BE2C (cell line): ENCODE data around the gene SSNA1.

ENCODE experiments used
- DNase-seq: peaks from one replicate; pipeline ENCODE4 v3.0.0-alpha.2; 2020
- H3K27me3 ChIP-seq: fragments of 250-450 bp; sonication (Bioruptor Pico); 2 replicates; pipeline ENCODE4 v1.5.1; 2020; ENCODE audit warnings: mild to moderate bottlenecking
- H3K36me3 ChIP-seq: fragments of 250-450 bp; sonication (Bioruptor Pico); 2 replicates; pipeline ENCODE4 v1.5.1; 2020; ENCODE audit warnings: mild to moderate bottlenecking
- H3K4me1 ChIP-seq: fragments of 250-450 bp; sonication (Bioruptor Pico); 2 replicates; pipeline ENCODE4 v1.5.1; 2020
- H3K4me3 ChIP-seq: 2 replicates; pipeline ENCODE4 v1.5.1; 2011; ENCODE audit warnings: low read depth, low read length
- H3K9me3 ChIP-seq: fragments of 250-450 bp; sonication (Bioruptor Pico); 2 replicates; pipeline ENCODE4 v1.5.1; 2020
- TF ChIP-seq, protein P1 (sequence below): IDR thresholded peaks from 2 replicates; pipeline ENCODE4 v1.5.1; 2012; ENCODE audit warnings: mild to moderate bottlenecking, low read depth, low read length

SSNA1 gene

DNA sequence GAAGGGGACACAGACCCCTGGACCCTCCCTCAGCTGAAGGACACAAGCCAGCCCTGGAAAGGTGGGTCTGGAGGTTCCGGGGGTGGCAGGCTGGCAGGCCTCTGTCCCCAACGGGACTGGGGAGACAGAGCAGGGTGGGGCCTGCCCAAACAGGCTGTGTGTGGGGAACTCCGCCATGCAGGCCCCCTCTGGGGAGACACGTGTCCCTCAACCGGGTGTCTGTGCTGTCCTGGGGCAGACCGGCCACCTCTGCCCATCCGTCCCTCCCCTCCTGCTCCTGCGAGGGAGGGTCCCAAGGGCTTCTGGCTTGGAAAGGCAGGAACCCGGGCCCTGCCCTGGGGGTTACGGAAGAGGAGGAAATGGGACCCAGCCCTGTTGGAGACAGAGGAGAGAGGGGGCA, 43.6 kb downstream of the SSNA1 start:
- H3K27me3 ChIP-seq = no peaks in the 10 kb centered on the region
- H3K4me3 ChIP-seq = no peak overlapping the region
- H3K36me3 ChIP-seq = no peaks in the 10 kb centered on the region
- H3K4me1 ChIP-seq = peaks cover 11% of the 10 kb centered on the region
- H3K9me3 ChIP-seq = no peaks in the 10 kb centered on the region
- no peak for DNase-seq
- TF ChIP-seq, protein P1, sequence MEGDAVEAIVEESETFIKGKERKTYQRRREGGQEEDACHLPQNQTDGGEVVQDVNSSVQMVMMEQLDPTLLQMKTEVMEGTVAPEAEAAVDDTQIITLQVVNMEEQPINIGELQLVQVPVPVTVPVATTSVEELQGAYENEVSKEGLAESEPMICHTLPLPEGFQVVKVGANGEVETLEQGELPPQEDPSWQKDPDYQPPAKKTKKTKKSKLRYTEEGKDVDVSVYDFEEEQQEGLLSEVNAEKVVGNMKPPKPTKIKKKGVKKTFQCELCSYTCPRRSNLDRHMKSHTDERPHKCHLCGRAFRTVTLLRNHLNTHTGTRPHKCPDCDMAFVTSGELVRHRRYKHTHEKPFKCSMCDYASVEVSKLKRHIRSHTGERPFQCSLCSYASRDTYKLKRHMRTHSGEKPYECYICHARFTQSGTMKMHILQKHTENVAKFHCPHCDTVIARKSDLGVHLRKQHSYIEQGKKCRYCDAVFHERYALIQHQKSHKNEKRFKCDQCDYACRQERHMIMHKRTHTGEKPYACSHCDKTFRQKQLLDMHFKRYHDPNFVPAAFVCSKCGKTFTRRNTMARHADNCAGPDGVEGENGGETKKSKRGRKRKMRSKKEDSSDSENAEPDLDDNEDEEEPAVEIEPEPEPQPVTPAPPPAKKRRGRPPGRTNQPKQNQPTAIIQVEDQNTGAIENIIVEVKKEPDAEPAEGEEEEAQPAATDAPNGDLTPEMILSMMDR = no peak

DNA sequence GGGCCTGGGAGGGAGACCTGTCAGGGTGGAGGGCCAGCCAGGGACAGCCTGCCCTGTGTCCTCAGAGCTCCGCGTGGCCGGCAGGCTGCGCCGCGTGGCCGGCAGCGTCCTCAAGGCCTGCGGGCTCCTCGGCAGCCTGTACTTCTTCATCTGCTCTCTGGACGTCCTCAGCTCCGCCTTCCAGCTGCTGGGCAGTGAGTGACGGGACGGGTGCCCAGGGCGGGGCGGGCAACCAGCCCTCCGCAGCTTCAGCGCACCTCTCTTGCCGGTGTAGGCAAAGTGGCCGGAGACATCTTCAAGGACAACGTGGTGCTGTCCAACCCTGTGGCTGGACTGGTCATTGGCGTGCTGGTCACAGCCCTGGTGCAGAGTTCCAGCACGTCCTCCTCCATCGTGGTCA, 44.0 kb downstream of the SSNA1 start:
- TF ChIP-seq, protein P1 = no peak
- H3K4me3 ChIP-seq = no peak overlapping the region
- no peaks in the 10 kb centered on the region for H3K27me3 ChIP-seq
- DNase-seq = no peak
- no peaks in the 10 kb centered on the region for H3K36me3 ChIP-seq
- no peaks in the 10 kb centered on the region for H3K9me3 ChIP-seq
- H3K4me1 ChIP-seq = peaks cover 11% of the 10 kb centered on the region

DNA sequence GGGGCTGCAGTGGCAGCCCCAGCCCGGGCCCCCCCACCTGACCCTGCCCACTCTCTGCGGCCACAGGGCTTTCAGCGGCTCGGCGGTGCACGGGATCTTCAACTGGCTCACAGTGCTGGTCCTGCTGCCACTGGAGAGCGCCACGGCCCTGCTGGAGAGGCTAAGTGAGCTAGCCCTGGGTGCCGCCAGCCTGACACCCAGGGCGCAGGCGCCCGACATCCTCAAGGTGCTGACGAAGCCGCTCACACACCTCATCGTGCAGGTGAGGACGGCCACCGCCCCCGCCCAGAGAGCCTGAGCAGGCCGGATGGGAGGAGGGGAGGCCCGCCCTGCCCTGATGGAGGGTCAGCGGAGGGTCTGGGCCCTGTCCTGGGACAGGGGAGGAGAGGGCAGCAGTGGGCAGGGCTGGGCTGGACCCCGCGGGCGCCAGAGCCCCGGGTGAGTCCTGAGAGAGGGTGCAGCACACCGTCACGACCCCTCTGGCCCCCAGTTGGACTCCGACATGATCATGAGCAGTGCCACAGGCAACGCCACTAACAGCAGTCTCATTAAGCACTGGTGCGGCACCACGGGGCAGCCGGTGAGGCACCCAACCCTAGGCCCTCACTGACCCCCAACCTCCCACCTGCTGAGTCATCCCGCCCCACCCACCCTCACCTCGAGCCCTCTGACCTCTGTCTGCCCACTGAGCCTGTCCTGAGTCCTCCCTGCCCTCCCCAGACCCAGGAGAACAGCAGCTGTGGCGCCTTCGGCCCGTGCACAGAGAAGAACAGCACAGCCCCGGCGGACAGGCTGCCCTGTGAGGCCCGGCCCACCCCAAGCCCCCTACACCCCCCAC, 44.9 kb downstream of the SSNA1 start:
- peaks cover 11% of the 10 kb centered on the region for H3K4me1 ChIP-seq
- no peaks in the 10 kb centered on the region for H3K27me3 ChIP-seq
- no peaks in the 10 kb centered on the region for H3K9me3 ChIP-seq
- no peak overlapping the region for H3K4me3 ChIP-seq
- TF ChIP-seq, protein P1 = no peak
- no peak for DNase-seq
- H3K36me3 ChIP-seq = no peaks in the 10 kb centered on the region

DNA sequence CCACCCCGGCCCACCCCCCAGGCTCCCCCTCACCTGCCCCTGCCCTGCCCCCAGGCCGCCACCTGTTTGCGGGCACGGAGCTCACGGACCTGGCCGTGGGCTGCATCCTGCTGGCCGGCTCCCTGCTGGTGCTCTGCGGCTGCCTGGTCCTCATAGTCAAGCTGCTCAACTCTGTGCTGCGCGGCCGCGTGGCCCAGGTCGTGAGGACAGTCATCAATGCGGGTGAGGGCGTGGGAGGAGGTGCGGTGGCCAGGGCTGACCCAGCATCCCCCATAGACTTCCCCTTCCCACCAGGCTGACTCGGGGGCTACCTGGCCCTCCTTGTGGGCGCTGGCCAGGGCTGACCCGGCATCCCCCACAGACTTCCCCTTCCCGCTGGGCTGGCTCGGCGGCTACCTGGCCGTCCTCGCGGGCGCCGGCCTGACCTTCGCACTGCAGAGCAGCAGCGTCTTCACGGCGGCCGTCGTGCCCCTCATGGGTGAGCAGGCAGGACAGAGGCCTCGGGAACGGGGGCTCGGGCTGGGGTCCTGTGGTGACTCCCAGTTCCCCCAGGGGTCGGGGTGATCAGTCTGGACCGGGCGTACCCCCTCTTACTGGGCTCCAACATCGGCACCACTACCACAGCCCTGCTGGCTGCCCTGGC, 45.7 kb downstream of the SSNA1 start:
- TF ChIP-seq, protein P1 = no peak
- Histone ChIP-seq H3K36me3 (no peaks in the 10 kb centered on the region), H3K27me3 (no peaks in the 10 kb centered on the region), H3K4me1 (peaks cover 7% of the 10 kb centered on the region), H3K9me3 (no peaks in the 10 kb centered on the region), H3K4me3 (no peak overlapping the region)
- no peak for DNase-seq

DNA sequence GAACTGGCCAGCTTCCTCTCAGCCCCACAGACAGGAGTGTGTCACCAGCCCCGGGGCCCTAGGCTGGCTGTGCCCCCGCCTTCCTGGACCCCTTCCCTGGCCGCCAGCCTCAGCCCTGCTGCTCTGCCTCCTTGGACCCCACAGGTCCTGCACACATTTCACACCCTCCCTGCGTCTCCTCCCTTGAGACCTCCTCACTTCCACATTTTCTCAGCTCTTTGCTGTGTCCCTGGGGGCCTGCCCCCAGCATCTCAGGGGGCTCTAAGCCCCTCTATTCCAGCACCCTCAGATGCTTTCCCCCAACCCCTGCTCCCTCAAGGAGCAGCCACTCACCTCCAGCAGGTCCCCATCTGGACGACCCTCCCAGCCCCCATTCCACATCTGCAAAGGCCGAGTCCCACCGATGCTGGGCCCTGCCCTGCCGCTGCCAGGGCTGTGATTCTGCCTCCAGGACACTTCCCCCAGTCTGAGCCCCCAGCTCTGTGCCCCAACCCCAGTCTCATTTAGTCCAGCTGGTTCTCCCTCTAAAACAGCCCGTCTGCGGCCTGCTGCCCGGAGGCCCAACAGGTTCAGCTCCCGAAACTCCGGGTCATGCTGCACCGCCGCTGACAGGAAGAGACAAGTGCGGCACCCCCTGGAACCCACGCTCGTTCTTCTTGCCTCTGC, 46.4 kb downstream of the SSNA1 start:
- H3K36me3 ChIP-seq = no peaks in the 10 kb centered on the region
- no peak overlapping the region for H3K4me3 ChIP-seq
- H3K4me1 ChIP-seq = peaks cover 4% of the 10 kb centered on the region
- H3K27me3 ChIP-seq = no peaks in the 10 kb centered on the region
- TF ChIP-seq, protein P1 = no peak
- DNase-seq = no peak
- H3K9me3 ChIP-seq = no peaks in the 10 kb centered on the region
